Neural progenitor cell (in vitro differentiated cells): ENCODE data around the gene AUNIP. TPM values are rescaled to one million over a fixed set of nuclear protein-coding genes. Genes with fewer than 3 reads are reported as not detected.

Experiments used
- DNase-seq: peaks from one replicate; pipeline ENCODE4 v3.0.0-alpha.2; 2016; ENCODE audit warnings: low spot score
- H2AFZ ChIP-seq: fragments of 200-600 bp; sonication (generic); replicated peaks from 2 replicates; pipeline ENCODE4 v1.6.1; 2016; ENCODE audit warnings: antibody characterized with exemption
- H3F3A ChIP-seq: fragments of 200-600 bp; sonication (generic); 2 replicates; pipeline ENCODE4 v1.6.1; 2016; ENCODE audit warnings: antibody characterized with exemption, low read depth
- H3K27ac ChIP-seq: fragments of 200-600 bp; sonication (generic); 2 replicates; pipeline ENCODE4 v1.5.1; 2016; ENCODE audit warnings: mild to moderate bottlenecking
- H3K27me3 ChIP-seq: fragments of 200-600 bp; sonication (generic); 2 replicates; pipeline ENCODE4 v1.6.1; 2016; ENCODE audit warnings: mild to moderate bottlenecking, moderate library complexity
- H3K36me3 ChIP-seq: fragments of 200-600 bp; sonication (generic); 2 replicates; pipeline ENCODE4 v1.5.1; 2016
- H3K4me1 ChIP-seq: fragments of 200-600 bp; sonication (generic); 2 replicates; pipeline ENCODE4 v1.6.1; 2016; ENCODE audit warnings: mixed run types
- H3K4me2 ChIP-seq: fragments of 200-600 bp; sonication (generic); 2 replicates; pipeline ENCODE4 v1.6.1; 2016
- H3K4me3 ChIP-seq: fragments of 200-600 bp; sonication (generic); 2 replicates; pipeline ENCODE4 v1.5.1; 2016
- H3K79me2 ChIP-seq: fragments of 200-600 bp; sonication (generic); 2 replicates; pipeline ENCODE4 v1.6.1; 2016; ENCODE audit warnings: low read depth
- H3K9ac ChIP-seq: fragments of 200-600 bp; sonication (generic); 2 replicates; pipeline ENCODE4 v1.6.1; 2016
- H3K9me3 ChIP-seq: fragments of 200-600 bp; sonication (generic); 2 replicates; pipeline ENCODE4 v1.5.1; 2016; ENCODE audit warnings: low read depth
- H4K20me1 ChIP-seq: fragments of 200-600 bp; sonication (generic); 2 replicates; pipeline ENCODE4 v1.6.1; 2016; ENCODE audit warnings: low read depth
- H3K27ac Mint-ChIP-seq: 3 replicates; pipeline ENCODE4 v1.8.0; 2021; ENCODE audit warnings: mixed read lengths
- H3K27me3 Mint-ChIP-seq: 2 replicates; pipeline ENCODE4 v1.8.0; 2022; ENCODE audit warnings: low read depth, mild to moderate bottlenecking, inconsistent platforms, moderate library complexity, mixed read lengths; ENCODE audit not compliant: insufficient read depth
- H3K36me3 Mint-ChIP-seq: 3 replicates; pipeline ENCODE4 v1.8.0; 2021; ENCODE audit warnings: mixed read lengths
- H3K4me1 Mint-ChIP-seq: 3 replicates; pipeline ENCODE4 v1.8.0; 2021; ENCODE audit warnings: mixed read lengths
- H3K4me3 Mint-ChIP-seq: 3 replicates; pipeline ENCODE4 v1.8.0; 2021; ENCODE audit warnings: mild to moderate bottlenecking, moderate library complexity, mixed read lengths
- H3K9me3 Mint-ChIP-seq: 3 replicates; pipeline ENCODE4 v1.8.0; 2020; ENCODE audit warnings: mixed read lengths
- CTCF ChIP-seq: fragments of 200-600 bp; sonication (generic); IDR thresholded peaks from 2 replicates; pipeline ENCODE4 v1.5.1; 2017; ENCODE audit warnings: antibody characterized with exemption, mild to moderate bottlenecking
- EZH2 ChIP-seq: fragments of 200-600 bp; sonication (generic); IDR thresholded peaks from 2 replicates; pipeline ENCODE4 v1.6.1; 2017; ENCODE audit warnings: antibody characterized with exemption, mild to moderate bottlenecking, moderate library complexity
- EZH2phosphoT487 ChIP-seq: fragments of 200-600 bp; sonication (generic); IDR thresholded peaks from 2 replicates; pipeline ENCODE4 v1.6.1; 2017; ENCODE audit warnings: antibody characterized with exemption
- total RNA-seq: library from RNA; depleted of rRNA; stranded (reverse); fragments of >200 nt; gene quantifications from 2 replicates; pipeline ENCODE4 v1.2.3, GENCODE V29; 2015; ENCODE audit warnings: low replicate concordance

Gene AUNIP
- total RNA-seq, 1 donor from 2014 or later, result 15.2 TPM

- H3K79me2 ChIP-seq, result no peaks in the 10 kb centered on the region
- peak; percentile 90 for DNase-seq
- no peak for TF ChIP-seq EZH2
- peak; percentile 96 for TF ChIP-seq CTCF
- peak overlapping the region; percentile 11 for H3K4me3 Mint-ChIP-seq
- no peaks in the 10 kb centered on the region for H3K9me3 ChIP-seq
- H3K27me3 ChIP-seq, result no peaks in the 10 kb centered on the region
- H3K4me1 Mint-ChIP-seq, result peaks cover 8% of the 10 kb centered on the region
- H3F3A ChIP-seq, result peaks cover 3% of the 10 kb centered on the region
- no peaks in the 10 kb centered on the region for H3K36me3 ChIP-seq
- H3K4me2 ChIP-seq, result no peak overlapping the region
- H3K4me3 ChIP-seq, result no peak overlapping the region
- H3K9ac ChIP-seq, result no peak overlapping the region
- H3K27ac ChIP-seq, result no peak overlapping the region
- no peaks in the 10 kb centered on the region for H3K4me1 ChIP-seq
- H2AFZ ChIP-seq, result no peak overlapping the region
- peaks cover 12% of the 10 kb centered on the region for H4K20me1 ChIP-seq
- H3K27me3 Mint-ChIP-seq, result peaks cover 3% of the 10 kb centered on the region
- H3K36me3 Mint-ChIP-seq, result peaks cover 19% of the 10 kb centered on the region
- H3K27ac Mint-ChIP-seq, result no peak overlapping the region
- H3K9me3 Mint-ChIP-seq, result no peaks in the 10 kb centered on the region
Measured at GRCh38 chr1:25810341-25811299, 48.6 kb downstream of the AUNIP start.

GRCh38 chr1:25809929-25810328 lies 49.3 kb downstream of the AUNIP start:
- TF ChIP-seq EZH2phosphoT487 (no peak), CTCF (no peak)
- peaks cover 12% of the 10 kb centered on the region for H4K20me1 ChIP-seq
- Mint-ChIP-seq H3K4me3 (no peak overlapping the region), H3K27ac (no peak overlapping the region), H3K9me3 (no peaks in the 10 kb centered on the region), H3K27me3 (peaks cover 6% of the 10 kb centered on the region), H3K36me3 (peaks cover 18% of the 10 kb centered on the region), H3K4me1 (peaks cover 14% of the 10 kb centered on the region)
- DNase-seq, result no peak
- H3K36me3 ChIP-seq, result no peaks in the 10 kb centered on the region
- no peak overlapping the region for H3K4me2 ChIP-seq
- no peak overlapping the region for H3K9ac ChIP-seq
- peaks cover under 1% of the 10 kb centered on the region for H3K4me1 ChIP-seq
- H3K4me3 ChIP-seq, result no peak overlapping the region
- peaks cover 3% of the 10 kb centered on the region for H3F3A ChIP-seq
- no peak overlapping the region for H2AFZ ChIP-seq
- H3K79me2 ChIP-seq, result no peaks in the 10 kb centered on the region
- H3K27me3 ChIP-seq, result no peaks in the 10 kb centered on the region
- no peak overlapping the region for H3K27ac ChIP-seq
- H3K9me3 ChIP-seq, result no peaks in the 10 kb centered on the region

GRCh38 chr1:25809283-25809926 lies 49.9 kb downstream of the AUNIP start:
- TF ChIP-seq CTCF (no peak), EZH2 (no peak), EZH2phosphoT487 (no peak)
- H3K27ac Mint-ChIP-seq, result no peak overlapping the region
- H3F3A ChIP-seq, result peaks cover 3% of the 10 kb centered on the region
- H3K4me1 Mint-ChIP-seq, result peaks cover 18% of the 10 kb centered on the region
- DNase-seq, result no peak
- H3K9me3 Mint-ChIP-seq, result no peaks in the 10 kb centered on the region
- no peak overlapping the region for H2AFZ ChIP-seq
- H3K36me3 ChIP-seq, result no peaks in the 10 kb centered on the region
- H3K9me3 ChIP-seq, result no peaks in the 10 kb centered on the region
- peaks cover 14% of the 10 kb centered on the region for H3K36me3 Mint-ChIP-seq
- no peaks in the 10 kb centered on the region for H3K79me2 ChIP-seq
- no peak overlapping the region for H3K9ac ChIP-seq
- no peak overlapping the region for H3K4me2 ChIP-seq
- peaks cover 6% of the 10 kb centered on the region for H3K4me1 ChIP-seq
- no peaks in the 10 kb centered on the region for H3K27me3 ChIP-seq
- H3K4me3 Mint-ChIP-seq, result peak overlapping the region; percentile 56
- H4K20me1 ChIP-seq, result peaks cover 15% of the 10 kb centered on the region
- peaks cover 10% of the 10 kb centered on the region for H3K27me3 Mint-ChIP-seq
- H3K27ac ChIP-seq, result no peak overlapping the region
- no peak overlapping the region for H3K4me3 ChIP-seq
